ENCODE results near the gene NRXN3.

Gene NRXN3

DNA sequence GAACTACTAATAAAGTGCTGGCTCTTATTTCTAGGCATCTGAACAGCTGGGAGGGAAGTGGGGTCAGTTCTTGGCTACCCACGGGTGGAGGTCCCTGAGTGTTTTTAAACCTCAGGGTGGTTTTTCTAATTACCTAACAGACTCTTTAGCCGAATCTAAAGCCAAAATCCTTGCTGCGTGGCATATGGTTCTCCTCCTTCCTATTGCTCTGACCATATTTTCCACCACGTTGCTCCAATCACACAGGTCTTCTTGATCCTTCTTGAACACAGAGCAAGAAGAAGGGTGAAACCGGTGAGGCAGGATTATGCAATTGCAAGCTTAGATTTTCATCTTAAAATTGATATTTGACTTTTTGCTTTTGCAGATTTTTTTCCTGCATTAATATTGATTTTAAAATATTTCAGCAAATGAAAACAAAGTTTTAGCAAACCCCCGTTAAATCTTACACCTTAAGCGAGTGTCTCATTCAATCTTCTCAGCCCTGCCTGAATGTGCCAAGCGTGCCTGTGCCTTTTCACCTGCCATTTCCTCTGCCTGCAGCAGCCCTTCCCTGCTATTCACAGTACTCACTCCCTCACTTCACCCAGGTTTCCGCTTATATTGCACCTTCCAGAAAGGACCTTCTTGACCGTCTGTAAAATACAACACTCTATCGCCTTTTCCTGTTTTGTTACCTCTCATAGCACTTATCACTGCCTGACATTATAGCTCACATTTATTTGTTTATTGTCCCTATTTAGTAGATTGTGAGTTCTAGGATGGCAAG, 1535.1 kb downstream of the NRXN3 start:
- TF ChIP-seq, protein P1, sequence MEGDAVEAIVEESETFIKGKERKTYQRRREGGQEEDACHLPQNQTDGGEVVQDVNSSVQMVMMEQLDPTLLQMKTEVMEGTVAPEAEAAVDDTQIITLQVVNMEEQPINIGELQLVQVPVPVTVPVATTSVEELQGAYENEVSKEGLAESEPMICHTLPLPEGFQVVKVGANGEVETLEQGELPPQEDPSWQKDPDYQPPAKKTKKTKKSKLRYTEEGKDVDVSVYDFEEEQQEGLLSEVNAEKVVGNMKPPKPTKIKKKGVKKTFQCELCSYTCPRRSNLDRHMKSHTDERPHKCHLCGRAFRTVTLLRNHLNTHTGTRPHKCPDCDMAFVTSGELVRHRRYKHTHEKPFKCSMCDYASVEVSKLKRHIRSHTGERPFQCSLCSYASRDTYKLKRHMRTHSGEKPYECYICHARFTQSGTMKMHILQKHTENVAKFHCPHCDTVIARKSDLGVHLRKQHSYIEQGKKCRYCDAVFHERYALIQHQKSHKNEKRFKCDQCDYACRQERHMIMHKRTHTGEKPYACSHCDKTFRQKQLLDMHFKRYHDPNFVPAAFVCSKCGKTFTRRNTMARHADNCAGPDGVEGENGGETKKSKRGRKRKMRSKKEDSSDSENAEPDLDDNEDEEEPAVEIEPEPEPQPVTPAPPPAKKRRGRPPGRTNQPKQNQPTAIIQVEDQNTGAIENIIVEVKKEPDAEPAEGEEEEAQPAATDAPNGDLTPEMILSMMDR (IDR thresholded peaks at IDR 0.05; ENCODE audit: borderline replicate concordance, control extremely low read depth, extremely low read depth, insufficient read depth, missing control alignments): no peak

GRCh38 chr14:79706382-79706781, 1536.2 kb downstream of the NRXN3 start:
- TF ChIP-seq, protein P1 (IDR thresholded peaks at IDR 0.05; ENCODE audit: borderline replicate concordance, control extremely low read depth, extremely low read depth, insufficient read depth, missing control alignments): no peak
- DNase-seq (ENCODE audit: low spot score): no peak
- in situ Hi-C loops (cut with MboI; ENCODE audit: low sequenced_read_pairs, unreplicated experiment): no loop called here

More for the DNA sequence above, 1535.1 kb downstream of the NRXN3 start:
- no peak for DNase-seq (ENCODE audit: low spot score)
- in situ Hi-C loops (cut with MboI; ENCODE audit: low sequenced_read_pairs, unreplicated experiment): no loop called here

GRCh38 chr14:79708426-79709388, 1538.5 kb downstream of the NRXN3 start:
- TF ChIP-seq, protein P1 (IDR thresholded peaks at IDR 0.05; ENCODE audit: borderline replicate concordance, control extremely low read depth, extremely low read depth, insufficient read depth, missing control alignments): no peak
- no peak for DNase-seq (ENCODE audit: low spot score)
- in situ Hi-C loops (cut with MboI; ENCODE audit: low sequenced_read_pairs, unreplicated experiment): no loop called here

DNA sequence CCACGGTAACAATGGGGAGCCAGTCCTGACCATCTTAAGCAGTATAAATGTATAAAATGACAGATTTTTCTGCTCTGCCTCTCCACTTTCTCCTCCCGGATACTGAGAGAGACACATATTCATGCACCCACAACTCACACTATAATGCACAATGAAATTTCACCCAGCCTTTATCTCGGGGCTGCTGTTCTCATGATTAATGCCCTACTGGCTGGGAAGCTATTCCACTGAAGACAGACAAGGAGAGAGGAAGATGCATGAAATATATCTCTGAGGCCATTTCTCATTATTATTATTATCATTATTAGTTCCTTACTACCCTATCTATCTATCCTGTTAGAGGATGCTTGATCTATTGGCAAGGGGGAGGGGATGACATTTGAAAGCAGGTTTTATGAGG, 1539.4 kb downstream of the NRXN3 start:
- TF ChIP-seq, protein P1 (IDR thresholded peaks at IDR 0.05; ENCODE audit: borderline replicate concordance, control extremely low read depth, extremely low read depth, insufficient read depth, missing control alignments): no peak
- DNase-seq (ENCODE audit: low spot score): no peak
- in situ Hi-C loops (cut with MboI; ENCODE audit: low sequenced_read_pairs, unreplicated experiment): no loop called here

DNA sequence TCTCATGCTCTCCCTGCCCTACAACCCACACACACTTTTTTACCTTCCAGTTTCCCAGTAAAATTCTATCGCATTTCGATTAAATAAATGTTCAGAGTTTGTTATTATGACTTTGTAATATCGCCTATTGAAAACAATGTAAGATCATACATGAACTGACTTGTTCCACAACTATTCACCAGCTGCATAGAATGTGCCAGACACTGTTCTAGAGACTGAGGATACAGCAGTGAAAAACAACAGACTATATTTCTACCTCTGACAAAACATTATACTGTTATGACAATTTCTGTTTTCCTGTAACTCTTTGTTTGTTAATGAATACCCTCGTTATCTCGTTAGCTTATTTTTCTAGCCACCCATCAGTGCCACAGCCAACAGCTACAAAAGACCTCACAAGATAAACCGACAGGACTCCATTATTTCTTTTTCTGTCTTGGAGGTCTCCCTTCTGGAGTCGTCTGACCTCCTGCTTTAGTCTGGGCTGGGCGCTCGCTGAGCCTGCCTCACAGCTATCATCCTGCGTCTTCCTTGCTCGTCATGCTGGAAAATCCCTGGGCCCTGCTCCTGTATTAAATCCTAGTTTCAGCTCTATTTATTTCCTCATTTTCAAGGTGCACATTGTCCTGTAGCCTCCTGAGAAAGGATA, 1542.3 kb downstream of the NRXN3 start:
- in situ Hi-C loops (cut with MboI; ENCODE audit: low sequenced_read_pairs, unreplicated experiment): no loop called here
- TF ChIP-seq, protein P1 (IDR thresholded peaks at IDR 0.05; ENCODE audit: borderline replicate concordance, control extremely low read depth, extremely low read depth, insufficient read depth, missing control alignments): no peak
- no peak for DNase-seq (ENCODE audit: low spot score)

GRCh38 chr14:79721399-79722084, 1551.4 kb downstream of the NRXN3 start:
- in situ Hi-C loops (cut with MboI; ENCODE audit: low sequenced_read_pairs, unreplicated experiment): no loop called here
- DNase-seq (ENCODE audit: low spot score): no peak
- TF ChIP-seq, protein P1 (IDR thresholded peaks at IDR 0.05; ENCODE audit: borderline replicate concordance, control extremely low read depth, extremely low read depth, insufficient read depth, missing control alignments): no peak
